Osteoblast (primary cell): ENCODE measurements around the gene GRID1. TPM values are rescaled to one million over a fixed set of nuclear protein-coding genes. Genes with fewer than 3 reads are reported as not detected.

Experiments used
- DNase-seq: peaks from one replicate; pipeline ENCODE4 v3.0.0; 2011; ENCODE audit warnings: low spot score, mixed read lengths; ENCODE audit not compliant: insufficient read length; ENCODE audit errors: missing footprints
- H2AFZ ChIP-seq: 2 replicates; pipeline ENCODE4 v1.6.0; 2011; ENCODE audit warnings: mild to moderate bottlenecking, low read length
- H3K27ac ChIP-seq: 2 replicates; pipeline ENCODE4 v1.5.1; 2011; ENCODE audit warnings: mild to moderate bottlenecking, low read depth, low read length, moderate library complexity
- H3K27me3 ChIP-seq: 2 replicates; pipeline ENCODE4 v1.6.0; 2012; ENCODE audit warnings: mild to moderate bottlenecking, control low read depth, inconsistent platforms, low read length, moderate library complexity; ENCODE audit not compliant: insufficient read depth
- H3K36me3 ChIP-seq: 2 replicates; pipeline ENCODE4 v1.5.1; 2011; ENCODE audit warnings: mild to moderate bottlenecking, low read length, control low read depth, moderate library complexity; ENCODE audit not compliant: insufficient read depth
- H3K4me1 ChIP-seq: 2 replicates; pipeline ENCODE4 v1.5.1; 2011; ENCODE audit warnings: mild to moderate bottlenecking, low read length, control low read depth, moderate library complexity; ENCODE audit not compliant: insufficient read depth
- H3K4me2 ChIP-seq: 2 replicates; pipeline ENCODE4 v1.6.0; 2011; ENCODE audit warnings: mild to moderate bottlenecking, low read length; ENCODE audit not compliant: insufficient read depth
- H3K4me3 ChIP-seq: fragments of 200-600 bp; sonication (generic); 3 replicates; pipeline ENCODE4 v1.5.1; 2012; ENCODE audit warnings: mild to moderate bottlenecking, low read length, inconsistent platforms; ENCODE audit not compliant: insufficient read depth
- H3K79me2 ChIP-seq: 2 replicates; pipeline ENCODE4 v1.6.0; 2012; ENCODE audit warnings: mild to moderate bottlenecking, low read length, control low read depth, inconsistent platforms; ENCODE audit not compliant: insufficient read depth
- H3K9me3 ChIP-seq: 2 replicates; pipeline ENCODE4 v1.5.1; 2011; ENCODE audit warnings: low read depth, low read length, control low read depth
- H4K20me1 ChIP-seq: 2 replicates; pipeline ENCODE4 v1.6.0; 2012; ENCODE audit warnings: mild to moderate bottlenecking, low read length, control low read depth; ENCODE audit not compliant: insufficient read depth
- total RNA-seq: library from RNA; depleted of rRNA; stranded (reverse); fragments of >200 nt; gene quantifications from 2 replicates; pipeline ENCODE4 v1.2.3, GENCODE V29; 2012
- TF ChIP-seq, protein P1 (sequence below): IDR thresholded peaks from 2 replicates; pipeline ENCODE4 v1.5.1; 2011; ENCODE audit warnings: mild to moderate bottlenecking, low read depth, low read length, moderate library complexity; ENCODE audit errors: extremely low read depth

GRID1 gene
- total RNA-seq, 1 donor = not detected

DNA sequence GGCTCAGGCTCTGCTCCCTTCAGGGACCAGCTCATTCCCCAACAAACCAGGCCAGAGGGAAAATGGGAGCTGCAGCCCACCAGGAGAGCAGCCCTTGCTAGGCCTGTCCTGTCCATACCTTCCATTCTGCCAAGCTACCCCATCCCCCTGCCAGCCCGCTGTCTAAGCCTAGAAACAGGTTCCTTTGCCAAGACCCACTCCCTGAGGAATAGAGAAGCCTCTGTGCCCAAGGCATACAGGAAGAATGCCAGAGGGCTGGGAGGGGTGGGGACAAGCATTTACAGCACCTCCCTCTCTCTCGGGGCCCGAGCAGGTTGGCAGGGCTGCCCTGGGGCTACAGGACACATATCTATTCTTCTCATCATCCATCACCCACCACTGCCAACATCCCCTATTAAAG lies 178.3 kb downstream of the GRID1 start:
- no peak overlapping the region for H3K4me2 ChIP-seq
- TF ChIP-seq, protein P1, sequence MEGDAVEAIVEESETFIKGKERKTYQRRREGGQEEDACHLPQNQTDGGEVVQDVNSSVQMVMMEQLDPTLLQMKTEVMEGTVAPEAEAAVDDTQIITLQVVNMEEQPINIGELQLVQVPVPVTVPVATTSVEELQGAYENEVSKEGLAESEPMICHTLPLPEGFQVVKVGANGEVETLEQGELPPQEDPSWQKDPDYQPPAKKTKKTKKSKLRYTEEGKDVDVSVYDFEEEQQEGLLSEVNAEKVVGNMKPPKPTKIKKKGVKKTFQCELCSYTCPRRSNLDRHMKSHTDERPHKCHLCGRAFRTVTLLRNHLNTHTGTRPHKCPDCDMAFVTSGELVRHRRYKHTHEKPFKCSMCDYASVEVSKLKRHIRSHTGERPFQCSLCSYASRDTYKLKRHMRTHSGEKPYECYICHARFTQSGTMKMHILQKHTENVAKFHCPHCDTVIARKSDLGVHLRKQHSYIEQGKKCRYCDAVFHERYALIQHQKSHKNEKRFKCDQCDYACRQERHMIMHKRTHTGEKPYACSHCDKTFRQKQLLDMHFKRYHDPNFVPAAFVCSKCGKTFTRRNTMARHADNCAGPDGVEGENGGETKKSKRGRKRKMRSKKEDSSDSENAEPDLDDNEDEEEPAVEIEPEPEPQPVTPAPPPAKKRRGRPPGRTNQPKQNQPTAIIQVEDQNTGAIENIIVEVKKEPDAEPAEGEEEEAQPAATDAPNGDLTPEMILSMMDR = no peak
- no peaks in the 10 kb centered on the region for H3K4me1 ChIP-seq
- no peaks in the 10 kb centered on the region for H4K20me1 ChIP-seq
- no peaks in the 10 kb centered on the region for H3K27me3 ChIP-seq
- no peaks in the 10 kb centered on the region for H3K9me3 ChIP-seq
- no peaks in the 10 kb centered on the region for H3K79me2 ChIP-seq
- no peak overlapping the region for H2AFZ ChIP-seq
- DNase-seq = no peak
- H3K36me3 ChIP-seq = no peaks in the 10 kb centered on the region
- no peak overlapping the region for H3K27ac ChIP-seq
- H3K4me3 ChIP-seq = no peak overlapping the region

DNA sequence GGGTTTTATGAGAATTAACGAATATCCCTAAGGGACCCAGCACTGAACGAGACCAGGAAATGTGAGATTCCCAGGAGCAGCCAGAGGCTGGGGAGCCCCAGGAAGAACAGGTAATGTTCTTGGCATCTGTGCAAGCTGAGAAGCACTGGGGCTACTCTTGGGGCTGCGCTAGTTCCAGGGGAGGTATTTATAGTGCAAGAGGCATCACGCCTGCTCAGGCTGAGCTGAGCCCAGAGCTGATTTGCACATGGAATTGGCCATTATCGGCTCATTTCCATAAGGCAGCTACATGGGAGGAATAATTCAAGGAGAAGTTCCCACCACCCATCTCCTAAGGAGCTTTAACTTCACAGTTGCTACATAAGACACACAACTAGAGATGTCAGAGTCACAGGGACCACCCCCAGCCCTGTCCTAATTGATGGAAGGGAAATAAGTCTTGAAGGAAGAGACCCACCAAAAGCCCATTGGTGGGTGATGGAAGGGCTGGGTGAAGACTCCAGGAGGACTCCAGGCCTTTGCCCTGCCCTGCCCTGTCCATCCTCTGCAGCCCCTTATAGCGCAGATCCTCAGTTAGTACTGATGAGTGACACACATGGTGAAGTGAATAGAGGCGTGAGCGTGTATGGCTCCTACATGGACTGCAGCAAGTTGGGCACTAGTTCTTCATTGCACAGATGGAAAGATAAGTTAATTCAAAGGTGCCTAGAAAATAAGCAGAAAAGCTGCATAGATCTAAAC lies 178.9 kb downstream of the GRID1 start:
- DNase-seq = no peak
- H3K4me3 ChIP-seq = no peak overlapping the region
- H3K36me3 ChIP-seq = no peaks in the 10 kb centered on the region
- H2AFZ ChIP-seq = no peak overlapping the region
- H3K4me1 ChIP-seq = no peaks in the 10 kb centered on the region
- H3K79me2 ChIP-seq = no peaks in the 10 kb centered on the region
- no peaks in the 10 kb centered on the region for H3K27me3 ChIP-seq
- H3K4me2 ChIP-seq = no peak overlapping the region
- TF ChIP-seq, protein P1 = no peak
- no peaks in the 10 kb centered on the region for H3K9me3 ChIP-seq
- H3K27ac ChIP-seq = no peak overlapping the region
- H4K20me1 ChIP-seq = no peaks in the 10 kb centered on the region

DNA sequence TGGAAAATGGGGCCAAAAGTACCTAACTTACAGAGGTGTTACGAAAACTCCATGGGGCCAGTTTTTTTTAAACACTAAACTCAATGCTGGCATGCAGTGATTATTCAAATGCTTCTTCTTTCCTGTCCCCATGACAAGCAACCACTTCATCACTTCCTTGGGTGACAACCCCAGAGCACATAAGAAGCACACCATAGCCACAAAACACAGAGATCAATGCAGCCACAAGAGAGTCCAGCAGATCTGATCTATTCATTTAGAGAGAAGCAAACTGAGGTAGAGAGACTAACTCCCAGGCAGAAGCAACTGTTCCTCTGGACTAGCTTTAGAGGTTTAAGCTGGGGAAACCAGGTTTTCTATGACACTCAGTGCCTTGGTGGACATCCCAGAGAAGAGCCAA lies 180.0 kb downstream of the GRID1 start:
- no peaks in the 10 kb centered on the region for H3K36me3 ChIP-seq
- no peaks in the 10 kb centered on the region for H3K4me1 ChIP-seq
- H3K79me2 ChIP-seq = no peaks in the 10 kb centered on the region
- no peaks in the 10 kb centered on the region for H3K27me3 ChIP-seq
- H4K20me1 ChIP-seq = no peaks in the 10 kb centered on the region
- no peak for DNase-seq
- H3K9me3 ChIP-seq = no peaks in the 10 kb centered on the region
- TF ChIP-seq, protein P1 = no peak
- no peak overlapping the region for H3K4me2 ChIP-seq
- H3K4me3 ChIP-seq = no peak overlapping the region
- no peak overlapping the region for H3K27ac ChIP-seq
- H2AFZ ChIP-seq = no peak overlapping the region

DNA sequence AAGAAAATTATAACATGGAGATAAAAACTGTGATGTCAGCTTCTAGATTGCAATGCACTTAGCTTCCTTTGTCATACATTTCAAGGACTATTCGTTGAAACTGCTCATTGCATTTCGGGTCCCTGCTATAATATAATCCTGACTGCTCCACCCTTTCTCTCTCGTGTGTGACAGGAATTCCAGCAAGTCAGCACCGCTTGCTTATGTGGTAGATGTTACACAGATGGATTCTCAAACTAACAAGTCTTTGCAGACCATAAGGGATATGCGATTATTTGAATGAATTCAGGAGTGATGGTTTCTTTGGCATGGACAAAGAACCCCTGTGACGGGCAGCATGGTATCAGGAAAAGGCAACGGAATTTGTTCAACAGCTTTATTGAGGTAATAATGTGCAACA lies 184.0 kb downstream of the GRID1 start:
- H2AFZ ChIP-seq = no peak overlapping the region
- H3K36me3 ChIP-seq = no peaks in the 10 kb centered on the region
- TF ChIP-seq, protein P1 = no peak
- H3K4me2 ChIP-seq = no peak overlapping the region
- DNase-seq = no peak
- no peaks in the 10 kb centered on the region for H3K27me3 ChIP-seq
- no peak overlapping the region for H3K4me3 ChIP-seq
- no peak overlapping the region for H3K27ac ChIP-seq
- no peaks in the 10 kb centered on the region for H4K20me1 ChIP-seq
- H3K79me2 ChIP-seq = no peaks in the 10 kb centered on the region
- no peaks in the 10 kb centered on the region for H3K4me1 ChIP-seq
- H3K9me3 ChIP-seq = no peaks in the 10 kb centered on the region
